ENCODE results near the gene ADAR. TPM values are rescaled to one million over a fixed set of nuclear protein-coding genes. Genes with fewer than 3 reads are reported as not detected.

Gene ADAR
- total RNA-seq, 4 donors from 2014 or later: 89.1 to 168 (median 114) TPM

DNA sequence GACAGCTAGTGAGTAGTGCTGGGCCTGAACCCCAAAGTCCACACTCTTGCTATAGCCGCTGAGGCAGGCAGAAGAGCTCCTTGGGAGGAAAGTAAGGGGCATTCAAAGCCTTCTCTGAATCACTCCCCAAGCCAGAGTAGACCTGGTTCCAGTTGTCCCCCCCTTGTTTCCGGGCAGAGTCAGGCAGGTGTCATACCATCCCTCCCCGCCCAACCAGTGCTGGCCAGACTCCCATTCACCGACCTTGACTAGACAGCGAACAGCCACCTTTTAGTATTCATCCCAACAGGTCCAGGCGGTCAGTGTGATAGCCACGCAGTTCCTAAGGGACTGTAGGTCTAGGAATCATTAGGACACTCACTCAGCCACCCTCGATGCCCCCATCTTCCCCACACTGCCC, 28.6 kb downstream of the ADAR start:
- H3K9me3 ChIP-seq: no peaks in the 10 kb centered on the region
- H3K4me1 ChIP-seq: no peaks in the 10 kb centered on the region
- no peak for DNase-seq
- peaks cover 44 to 51% of the 10 kb centered on the region in 2 donors for H3K36me3 ChIP-seq
- intact Hi-C loops (cut with DNase I): no loop called here
- no peak overlapping the region for H3K27ac ChIP-seq
- WGBS, 2 donors: 91 to 98% methylated on average over 7 of the region's 8 CpGs
- H3K4me3 ChIP-seq (replicated peaks in 1 of 3): no peak overlapping the region
- no peak for TF ChIP-seq POLR2A (IDR thresholded peaks at IDR 0.05)
- no peak for TF ChIP-seq CTCF (IDR thresholded peaks at IDR 0.05)
- no peaks in the 10 kb centered on the region for H3K27me3 ChIP-seq

DNA sequence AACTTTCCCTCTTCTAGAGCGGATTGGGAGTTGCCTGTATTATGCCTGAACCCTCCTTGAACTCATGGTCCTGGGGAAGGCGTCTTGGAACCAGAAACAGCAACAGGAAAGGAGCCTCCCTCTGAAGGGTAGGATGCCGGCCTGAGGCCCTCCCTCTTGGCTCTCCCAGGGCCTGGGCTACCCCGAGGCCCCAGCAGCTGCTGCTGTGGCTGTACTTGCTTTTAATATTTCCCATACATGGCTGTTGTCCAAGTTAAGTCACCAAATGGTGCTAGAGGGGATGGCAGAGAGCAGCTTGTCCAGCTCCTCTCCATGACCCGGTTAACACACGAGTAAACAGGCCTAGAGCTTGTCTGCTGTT, 29.9 kb downstream of the ADAR start:
- Histone ChIP-seq H3K36me3 (peaks cover 31 to 37% of the 10 kb centered on the region in 2 donors), H3K4me1 (no peaks in the 10 kb centered on the region), H3K9me3 (no peaks in the 10 kb centered on the region), H3K27me3 (no peaks in the 10 kb centered on the region), H3K27ac (no peak overlapping the region), H3K4me3 (replicated peaks in 1 of 3) (no peak overlapping the region)
- intact Hi-C loops (cut with DNase I): no loop called here
- 64 to 81% methylated on average over 4 to 6 of the region's 6 CpGs for WGBS, 2 donors
- TF ChIP-seq CTCF (IDR thresholded peaks at IDR 0.05) (no peak), POLR2A (IDR thresholded peaks at IDR 0.05) (no peak)
- DNase-seq: no peak

DNA sequence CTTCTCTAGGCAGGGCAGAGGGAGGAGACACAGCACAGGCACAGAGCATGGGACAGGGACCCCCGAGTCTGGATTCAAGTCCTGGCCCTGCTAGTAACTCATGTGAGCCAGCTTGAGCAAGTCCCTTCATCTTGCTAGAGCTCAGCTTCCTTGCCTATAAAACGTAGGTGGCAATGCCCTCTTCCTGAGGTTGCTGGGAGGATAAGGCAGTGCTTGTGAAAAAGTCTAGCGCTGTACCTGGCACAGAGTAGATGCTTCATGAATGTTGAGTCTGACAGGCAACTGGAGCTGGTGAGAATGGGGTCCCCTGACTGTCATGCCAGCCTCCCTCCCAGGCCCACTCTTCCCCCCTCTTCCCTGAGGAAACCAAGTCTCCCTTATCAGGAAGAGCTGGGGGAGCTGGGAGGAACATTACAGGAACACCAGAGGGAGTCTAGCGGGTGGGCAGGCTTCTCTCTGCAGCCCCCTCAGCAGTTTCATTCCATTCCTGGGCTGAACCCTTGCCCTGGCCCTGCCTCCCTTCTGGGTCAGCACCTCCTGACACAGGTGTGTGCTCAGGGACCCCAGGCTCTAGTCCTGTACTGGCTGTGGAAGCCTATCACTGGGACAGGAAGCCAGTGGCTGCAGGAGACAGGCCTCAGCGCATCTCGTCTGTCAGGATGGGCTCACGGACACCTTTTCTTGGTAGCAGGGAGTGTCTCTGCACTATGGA, 30.5 kb downstream of the ADAR start:
- H3K9me3 ChIP-seq: no peaks in the 10 kb centered on the region
- no peak overlapping the region for H3K4me3 ChIP-seq (replicated peaks in 1 of 3)
- no peak for TF ChIP-seq POLR2A (IDR thresholded peaks at IDR 0.05)
- TF ChIP-seq CTCF (IDR thresholded peaks at IDR 0.05): no peak
- peaks cover 25 to 32% of the 10 kb centered on the region in 2 donors for H3K36me3 ChIP-seq
- H3K27me3 ChIP-seq: no peaks in the 10 kb centered on the region
- H3K4me1 ChIP-seq: no peaks in the 10 kb centered on the region
- DNase-seq: no peak
- intact Hi-C loops (cut with DNase I): no loop called here
- WGBS, 2 donors: 73 to 78% methylated on average over 7 of the region's 7 CpGs
- no peak overlapping the region for H3K27ac ChIP-seq

- Histone ChIP-seq H3K36me3 (peaks cover 13 to 20% of the 10 kb centered on the region in 2 donors), H3K4me3 (replicated peaks in 1 of 3) (no peak overlapping the region), H3K27ac (no peak overlapping the region), H3K9me3 (no peaks in the 10 kb centered on the region), H3K27me3 (no peaks in the 10 kb centered on the region), H3K4me1 (no peaks in the 10 kb centered on the region)
- TF ChIP-seq POLR2A (IDR thresholded peaks at IDR 0.05): no peak
- TF ChIP-seq CTCF (IDR thresholded peaks at IDR 0.05): no peak
- WGBS, 2 donors: 78 to 87% methylated on average over 6 to 8 of the region's 8 CpGs
- DNase-seq: no peak
- intact Hi-C loops (cut with DNase I): no loop called here
Measured at GRCh38 chr1:154575951-154576566, 31.9 kb downstream of the ADAR start.

GRCh38 chr1:154575147-154575927, 32.6 kb downstream of the ADAR start:
- no peak overlapping the region for H3K27ac ChIP-seq
- no peaks in the 10 kb centered on the region for H3K4me1 ChIP-seq
- DNase-seq: no peak
- TF ChIP-seq CTCF (IDR thresholded peaks at IDR 0.05): no peak
- TF ChIP-seq POLR2A (IDR thresholded peaks at IDR 0.05): no peak
- 73 to 78% methylated on average over 10 of the region's 10 CpGs for WGBS, 2 donors
- H3K36me3 ChIP-seq: peaks cover 6 to 13% of the 10 kb centered on the region in 2 donors
- H3K4me3 ChIP-seq (replicated peaks in 1 of 3): no peak overlapping the region
- H3K9me3 ChIP-seq: no peaks in the 10 kb centered on the region
- intact Hi-C loops (cut with DNase I): no loop called here
- no peaks in the 10 kb centered on the region for H3K27me3 ChIP-seq
